Activated CD8-positive, alpha-beta memory T cell treated with anti-CD3 and anti-CD28 coated beads, Interleukin-2, amount 50 U/mL, for 1 hour (primary cell): ENCODE data around the gene LNX1.

Source experiments
- DNase-seq: peaks from one replicate; pipeline ENCODE4 v3.0.0-alpha.2; 2020; ENCODE audit errors: extremely low read depth

The LNX1 gene

GRCh38 chr4:53599632-53600031, 8.3 kb upstream of the LNX1 start:
- DNase-seq = no peak

GRCh38 chr4:53598901-53599300, 7.6 kb upstream of the LNX1 start:
- DNase-seq = no peak

- DNase-seq = no peak
Observed at GRCh38 chr4:53598483-53598882, 7.2 kb upstream of the LNX1 start.

GRCh38 chr4:53596901-53597300, 5.6 kb upstream of the LNX1 start:
- no peak for DNase-seq

- DNase-seq = no peak
Observed at GRCh38 chr4:53595834-53596233, 4.5 kb upstream of the LNX1 start.

- DNase-seq = no peak
Observed at GRCh38 chr4:53595204-53595603, 3.9 kb upstream of the LNX1 start.

GRCh38 chr4:53593765-53594164, 2.5 kb upstream of the LNX1 start:
- no peak for DNase-seq

GRCh38 chr4:53592686-53593501, 1.6 kb upstream of the LNX1 start:
- DNase-seq = no peak

GRCh38 chr4:53592122-53592521, 836 bp upstream of the LNX1 start:
- DNase-seq = no peak

- DNase-seq = no peak
Observed at GRCh38 chr4:53590187-53590586, 1.1 kb downstream of the LNX1 start.

- DNase-seq = no peak
Observed at GRCh38 chr4:53589511-53589910, 1.8 kb downstream of the LNX1 start.

- DNase-seq = no peak
Observed at GRCh38 chr4:53587135-53587534, 4.2 kb downstream of the LNX1 start.

GRCh38 chr4:53586121-53586816, 5.0 kb downstream of the LNX1 start:
- no peak for DNase-seq

- no peak for DNase-seq
Observed at GRCh38 chr4:53584658-53585057, 6.6 kb downstream of the LNX1 start.

- no peak for DNase-seq
Observed at GRCh38 chr4:53583513-53583912, 7.8 kb downstream of the LNX1 start.

GRCh38 chr4:53582194-53582593, 9.1 kb downstream of the LNX1 start:
- no peak for DNase-seq

GRCh38 chr4:53580274-53580673, 11.0 kb downstream of the LNX1 start:
- no peak for DNase-seq

- DNase-seq = no peak
Observed at GRCh38 chr4:53579826-53580225, 11.5 kb downstream of the LNX1 start.

- DNase-seq = no peak
Observed at GRCh38 chr4:53576676-53577372, 14.5 kb downstream of the LNX1 start.

- no peak for DNase-seq
Observed at GRCh38 chr4:53576071-53576617, 15.1 kb downstream of the LNX1 start.

GRCh38 chr4:53575552-53575951, 15.7 kb downstream of the LNX1 start:
- no peak for DNase-seq

- DNase-seq = no peak
Observed at GRCh38 chr4:53574528-53574927, 16.8 kb downstream of the LNX1 start.
